Femur (tissue), 1 donor: Measurements from ENCODE around the gene PIEZO2.

Experiments used
- DNase-seq: peaks from one replicate; pipeline ENCODE4 v3.0.0-alpha.2; 2017

The PIEZO2 gene

DNA sequence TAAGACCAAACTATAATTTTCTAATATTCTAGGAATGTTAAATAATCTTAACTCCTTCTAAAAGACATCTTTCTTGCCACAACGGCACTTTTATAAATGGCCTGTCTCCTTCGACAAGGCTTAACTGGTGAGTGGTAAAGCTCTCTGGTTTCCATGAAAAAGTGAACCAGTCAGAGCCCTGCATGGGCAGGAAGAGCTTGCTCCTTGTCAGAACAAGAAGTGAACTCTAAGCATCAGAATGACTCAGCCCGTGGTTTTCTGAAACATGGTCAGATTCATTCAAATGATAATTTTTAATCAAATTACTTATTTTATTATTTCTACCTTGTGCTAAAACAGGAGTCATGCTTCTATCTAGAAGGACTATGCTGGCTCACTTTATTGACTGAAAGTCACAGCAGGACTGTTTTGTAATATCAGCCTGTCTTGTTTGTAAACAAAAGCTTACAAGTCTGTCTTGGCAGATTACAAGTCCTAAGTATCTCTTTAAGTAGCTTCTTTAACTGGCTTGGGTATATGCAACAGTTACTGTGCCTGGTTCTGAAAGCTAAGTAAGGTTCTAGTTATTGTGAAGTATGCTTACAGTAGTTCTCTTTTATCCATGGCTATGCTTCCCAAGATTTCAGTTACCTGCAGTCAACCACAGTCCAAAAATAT lies 378.2 kb downstream of the PIEZO2 start:
- DNase-seq = no peak

DNA sequence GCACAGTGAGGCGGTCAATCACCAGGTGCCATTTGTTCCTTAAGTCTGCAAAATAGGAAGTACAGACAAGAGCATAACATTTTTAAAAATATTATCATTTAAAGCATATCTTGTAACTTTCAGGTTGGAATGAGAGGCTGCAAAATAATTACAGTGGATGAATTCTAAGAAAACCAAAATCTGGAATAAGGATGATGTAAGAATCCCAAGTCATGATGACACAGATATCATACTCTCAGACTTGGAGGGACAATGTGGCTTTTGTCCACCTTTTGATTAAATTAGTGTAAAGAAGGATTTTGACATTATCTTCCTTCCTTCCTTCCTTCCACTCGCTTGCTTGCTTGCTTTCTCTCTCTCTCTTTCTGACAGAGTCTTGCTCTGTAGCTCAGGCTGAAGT lies 379.1 kb downstream of the PIEZO2 start:
- no peak for DNase-seq

DNA sequence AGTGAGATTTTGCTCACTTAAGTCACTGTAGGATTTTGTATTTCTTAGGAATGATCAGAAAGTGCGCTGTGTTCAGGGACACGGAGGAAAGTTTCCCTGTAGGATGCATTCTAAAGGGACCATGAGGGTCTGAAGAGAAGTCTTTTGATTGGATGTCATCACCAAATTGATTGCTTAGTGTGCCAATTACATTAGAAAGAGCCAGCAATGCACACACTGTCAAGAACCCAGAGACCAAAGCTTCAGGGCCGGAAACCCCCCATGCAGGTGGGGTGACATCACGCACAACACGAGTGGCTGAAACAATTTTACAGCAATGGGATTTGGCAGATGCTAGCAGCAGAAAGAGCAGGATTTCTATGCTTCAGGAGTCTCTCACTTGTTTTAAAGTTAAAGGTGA lies 381.1 kb downstream of the PIEZO2 start:
- no peak for DNase-seq

DNA sequence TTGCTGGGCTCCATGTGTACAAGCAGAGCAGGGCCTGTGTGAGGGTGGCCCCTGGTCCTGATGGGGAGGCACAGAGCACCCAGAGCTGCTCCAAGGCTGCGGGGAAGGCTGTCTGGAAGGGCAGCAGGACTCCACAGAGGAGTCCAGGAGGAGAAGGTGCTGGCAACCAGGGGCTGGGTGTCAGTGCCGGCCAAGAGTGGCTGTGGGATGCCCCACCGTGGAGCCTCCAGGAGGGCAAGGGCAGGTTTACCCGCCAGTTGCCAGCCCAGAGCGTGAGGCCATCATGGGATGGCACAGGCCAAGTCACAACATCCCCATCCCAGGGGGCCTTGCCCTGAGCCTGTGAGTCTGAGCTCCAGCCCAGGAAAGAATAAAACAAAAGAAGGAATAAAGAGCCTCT lies 381.7 kb downstream of the PIEZO2 start:
- no peak for DNase-seq

DNA sequence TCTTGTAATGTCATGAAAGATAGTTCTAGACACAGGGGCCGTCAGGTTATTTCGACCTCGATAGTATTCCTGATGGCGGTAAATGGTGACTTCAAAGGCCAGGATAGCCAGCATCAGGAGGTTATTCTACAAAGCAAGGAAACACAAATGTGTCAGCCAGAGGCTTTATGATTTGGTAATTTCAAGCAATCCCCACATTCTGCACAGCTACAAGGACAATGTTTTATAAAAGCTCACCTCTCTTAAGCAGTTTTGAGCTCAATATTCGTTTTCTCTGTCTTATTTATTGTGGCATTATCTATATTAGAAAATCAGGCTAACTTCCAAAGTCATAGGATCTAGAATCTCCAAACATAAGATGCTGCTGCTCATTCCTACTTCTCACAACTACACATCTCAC lies 388.4 kb downstream of the PIEZO2 start:
- no peak for DNase-seq

DNA sequence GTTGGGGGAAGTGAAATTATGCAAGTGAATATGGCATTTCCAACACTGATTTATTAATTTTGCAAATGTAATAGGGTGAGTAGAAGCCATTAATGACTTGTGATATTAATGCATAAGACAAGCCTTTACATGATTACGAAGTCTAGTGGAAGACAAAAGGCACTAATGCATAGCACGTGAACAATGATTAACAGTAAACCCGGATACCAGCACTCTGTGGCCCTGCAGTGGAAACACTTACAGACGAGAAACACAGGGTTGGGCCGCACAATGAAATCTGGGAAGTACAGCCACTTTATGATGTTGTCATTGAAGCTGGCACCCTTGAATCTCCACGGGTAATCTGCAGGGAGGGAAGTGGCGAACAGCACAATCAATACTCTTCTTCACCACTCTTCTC lies 390.1 kb downstream of the PIEZO2 start:
- DNase-seq = no peak

DNA sequence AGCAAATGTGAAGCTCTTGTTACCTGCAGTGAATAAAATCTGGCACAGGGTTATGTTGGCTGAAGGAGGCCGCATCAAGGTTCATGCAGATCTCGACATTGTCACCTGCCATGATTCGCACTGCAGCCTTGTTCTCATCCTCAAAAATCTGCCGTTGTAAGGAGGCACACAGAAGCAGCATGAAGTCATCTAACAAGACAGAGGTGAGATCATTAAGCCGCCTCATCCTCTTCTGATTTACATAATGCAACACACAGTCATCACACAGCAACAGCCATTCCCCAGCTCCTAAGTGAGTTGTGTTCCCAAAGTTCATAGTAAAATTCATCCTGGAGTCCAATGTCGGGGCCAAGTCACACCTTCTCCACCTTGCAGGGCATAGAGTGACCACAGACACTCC lies 391.4 kb downstream of the PIEZO2 start:
- no peak for DNase-seq

DNA sequence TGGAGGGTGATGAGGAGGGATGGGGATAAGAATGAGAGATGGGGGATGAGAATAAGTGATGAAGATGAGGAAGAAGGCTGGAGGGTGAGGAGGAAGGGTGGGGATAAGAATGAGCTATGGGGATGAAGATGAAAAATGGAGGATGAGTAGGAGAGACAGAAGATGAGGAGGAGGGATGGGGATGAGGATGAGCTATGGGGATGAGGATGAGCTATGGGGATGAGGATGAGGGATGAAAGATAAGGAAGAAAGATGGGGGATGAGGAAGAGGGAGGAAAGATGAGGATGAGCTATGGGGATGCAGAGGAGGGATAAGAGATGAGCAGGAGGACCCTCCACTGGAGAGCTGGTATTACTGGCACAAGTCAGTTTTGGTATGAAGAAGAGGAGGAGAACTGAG lies 392.0 kb downstream of the PIEZO2 start:
- no peak for DNase-seq

DNA sequence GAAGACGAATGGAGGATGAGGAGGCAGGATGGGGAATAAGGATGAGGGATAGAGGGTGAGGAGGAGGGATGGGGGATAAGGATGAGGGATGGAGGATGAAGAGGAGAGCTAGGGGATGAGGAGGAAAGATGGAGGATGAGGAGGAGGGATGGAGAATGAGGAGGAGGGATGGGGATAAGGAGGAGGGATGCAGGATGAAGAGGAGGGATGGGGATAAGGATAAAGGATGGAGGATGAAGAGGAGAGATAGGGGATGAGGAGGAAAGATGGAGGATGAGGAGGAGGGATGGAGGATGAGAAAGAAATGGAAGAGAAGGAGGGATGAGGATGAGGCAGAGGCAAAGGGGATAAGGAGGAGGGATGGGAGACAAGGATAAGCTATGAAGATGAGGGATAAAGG lies 393.5 kb downstream of the PIEZO2 start:
- DNase-seq = no peak

DNA sequence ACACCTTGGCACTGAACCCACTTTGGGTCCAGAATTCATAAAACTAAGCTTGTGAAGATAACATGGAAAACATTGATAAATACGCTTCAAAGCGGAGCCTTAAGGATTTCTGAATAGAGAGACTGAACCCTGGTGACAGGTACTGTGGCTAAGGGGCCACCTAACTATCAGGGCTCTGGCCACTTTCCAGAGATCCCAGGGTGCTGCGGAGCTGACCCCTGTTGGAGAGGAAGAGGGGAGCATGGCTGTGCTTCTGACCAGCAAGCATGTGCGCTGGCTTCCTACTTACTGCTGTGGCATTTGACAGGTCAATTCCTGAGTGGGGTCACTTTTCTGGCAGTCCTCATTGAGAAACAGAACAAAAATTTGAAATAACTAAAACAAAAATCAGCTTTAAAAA lies 395.2 kb downstream of the PIEZO2 start:
- no peak for DNase-seq

DNA sequence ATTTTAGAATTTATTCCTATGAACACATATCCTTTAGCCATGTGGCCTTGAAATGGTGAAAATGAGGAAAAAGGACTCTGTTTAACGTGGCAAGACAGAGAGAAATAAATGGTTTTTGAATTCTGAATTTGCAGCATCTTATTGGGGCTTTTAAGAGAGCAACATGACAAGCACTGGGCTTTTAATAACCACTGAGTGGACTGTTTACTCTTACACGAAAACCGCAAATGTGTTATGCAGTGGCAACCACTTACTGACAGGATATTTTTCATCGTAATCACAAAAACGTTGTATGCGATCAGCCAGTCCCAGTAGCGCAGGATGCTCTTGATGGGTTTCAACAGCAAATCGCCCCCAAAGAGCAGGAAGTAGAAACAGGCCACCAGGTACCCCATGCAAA lies 397.0 kb downstream of the PIEZO2 start:
- DNase-seq = no peak

DNA sequence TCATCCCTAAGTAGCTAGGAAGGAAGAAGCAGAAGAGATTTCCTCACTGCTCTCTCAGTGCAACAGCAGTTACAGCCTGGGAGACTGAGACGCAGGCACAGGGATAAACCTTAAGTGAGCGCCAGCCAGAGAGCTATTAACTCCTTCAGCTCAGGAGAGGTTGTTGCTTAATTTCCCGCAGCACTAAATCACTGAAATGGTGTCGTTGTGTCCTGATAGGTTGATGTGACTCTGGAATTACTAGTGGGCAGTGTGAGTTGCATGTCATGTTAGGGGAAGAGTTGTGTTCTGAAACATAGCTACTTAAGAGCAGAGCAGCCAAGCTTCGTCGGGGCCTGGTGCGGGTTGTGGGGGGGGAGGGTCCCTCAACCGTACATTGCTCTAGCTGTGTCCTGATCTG lies 397.7 kb downstream of the PIEZO2 start:
- DNase-seq = no peak

DNA sequence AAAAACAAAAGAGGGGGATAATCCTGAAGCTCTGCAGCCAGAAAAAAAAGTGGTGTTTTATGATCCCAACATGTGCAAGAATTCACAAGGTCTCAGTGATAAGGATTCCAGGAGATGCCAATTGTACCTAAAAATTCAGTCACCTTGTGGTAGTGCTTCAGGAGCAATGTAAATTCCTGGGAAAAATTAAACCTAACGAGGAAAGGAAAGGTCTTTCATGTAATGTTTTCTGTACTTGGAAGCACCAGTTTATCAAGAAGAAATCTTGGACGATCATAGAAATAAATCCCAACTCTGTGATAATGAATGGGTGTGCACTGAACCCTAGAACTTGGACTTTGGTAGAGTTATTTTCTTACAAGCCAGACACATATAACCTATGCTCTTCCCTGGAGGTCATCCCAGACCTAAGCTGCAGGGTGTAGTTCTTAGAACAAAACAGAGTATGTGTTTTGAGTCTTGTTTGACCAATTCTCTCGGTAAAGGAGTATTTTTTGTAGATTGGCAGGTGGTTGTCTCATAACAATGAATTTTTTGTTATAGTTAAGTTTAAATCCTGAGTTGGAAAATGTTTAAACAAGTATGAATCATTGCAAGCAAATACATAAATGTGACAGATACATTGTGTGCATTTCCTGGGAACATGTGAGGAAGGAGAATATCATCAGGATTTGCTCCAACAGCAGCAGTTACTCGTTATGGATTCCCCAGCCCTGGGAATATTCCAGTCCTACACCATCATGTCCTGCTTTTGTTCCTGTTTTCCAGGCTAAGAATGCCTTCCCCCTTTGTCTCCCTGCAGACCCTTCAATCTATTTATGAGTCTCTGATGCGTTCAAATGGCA lies 399.0 kb downstream of the PIEZO2 start:
- DNase-seq = no peak

DNA sequence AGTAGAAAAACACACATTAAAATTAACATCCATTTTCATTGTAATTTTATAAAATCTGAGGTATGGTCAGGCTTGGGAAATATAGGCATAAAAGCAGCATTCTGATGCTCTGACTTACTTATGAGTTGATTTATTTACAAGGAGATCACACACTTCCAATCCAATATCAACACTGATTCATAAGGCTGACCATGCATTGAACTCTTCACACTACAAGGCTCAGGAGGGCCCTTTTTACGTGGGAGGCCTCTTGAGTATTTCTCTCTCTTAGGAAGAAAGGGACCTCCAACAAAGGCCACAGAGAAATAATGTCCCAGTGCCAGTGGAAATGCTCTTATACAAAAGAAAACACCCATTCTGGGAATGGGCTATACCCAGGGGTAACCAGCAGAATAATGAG lies 400.7 kb downstream of the PIEZO2 start:
- DNase-seq = no peak

DNA sequence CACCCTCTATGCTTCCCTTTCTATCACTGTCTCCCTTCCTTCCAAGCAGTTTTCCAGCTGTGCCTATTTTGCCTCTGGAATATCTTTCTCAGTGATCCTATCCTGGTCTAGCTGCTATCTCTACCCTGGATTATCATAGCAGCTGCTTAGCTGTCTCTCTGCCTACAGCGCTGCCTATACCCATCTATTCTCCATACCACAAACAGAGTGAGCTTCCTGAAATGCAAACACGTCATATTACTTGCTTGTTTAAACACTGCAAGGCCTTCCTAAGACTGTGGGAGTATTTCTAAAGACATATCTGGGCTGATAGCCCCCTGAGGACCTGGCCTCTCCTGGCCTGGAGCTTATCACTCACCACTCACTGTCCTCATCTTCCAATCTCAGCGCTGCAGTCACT lies 403.4 kb downstream of the PIEZO2 start:
- no peak for DNase-seq

DNA sequence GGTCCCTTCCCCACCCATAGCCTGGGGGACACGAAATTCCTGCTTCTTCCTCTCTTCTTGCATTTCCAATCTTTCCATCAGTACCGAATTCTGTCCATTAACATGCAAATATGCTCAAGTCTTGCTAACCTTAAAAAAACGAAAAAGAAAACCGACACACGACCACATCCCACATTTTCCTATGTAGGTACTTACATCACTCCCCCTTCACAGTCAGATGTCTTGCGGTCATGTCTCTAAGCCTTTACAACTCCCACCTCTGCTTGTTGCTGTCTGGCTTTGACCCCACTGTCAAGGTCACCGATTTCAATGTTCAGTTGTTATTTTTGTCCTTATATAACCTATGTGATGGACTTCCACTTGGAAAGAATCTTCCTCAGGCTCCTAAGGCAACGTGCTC lies 404.1 kb downstream of the PIEZO2 start:
- no peak for DNase-seq

DNA sequence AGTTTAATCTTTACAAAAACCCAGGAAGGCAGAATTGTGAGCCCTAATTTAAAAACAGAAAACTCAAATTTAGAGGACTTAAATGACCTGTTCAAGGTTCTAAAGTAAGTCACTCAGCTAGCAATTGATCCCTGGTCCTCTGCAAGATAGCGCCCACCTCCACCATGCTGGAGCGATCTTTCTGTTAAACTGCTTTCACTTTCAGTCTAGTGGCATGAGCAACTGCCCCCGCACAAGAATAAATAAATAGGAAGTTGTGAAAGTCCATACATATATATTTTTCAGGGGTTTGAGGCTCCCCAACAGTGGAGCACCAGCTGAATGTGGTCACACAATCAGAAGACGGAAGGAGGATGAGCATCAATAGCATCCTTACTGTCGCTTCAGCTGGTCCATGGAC lies 405.6 kb downstream of the PIEZO2 start:
- DNase-seq = no peak

DNA sequence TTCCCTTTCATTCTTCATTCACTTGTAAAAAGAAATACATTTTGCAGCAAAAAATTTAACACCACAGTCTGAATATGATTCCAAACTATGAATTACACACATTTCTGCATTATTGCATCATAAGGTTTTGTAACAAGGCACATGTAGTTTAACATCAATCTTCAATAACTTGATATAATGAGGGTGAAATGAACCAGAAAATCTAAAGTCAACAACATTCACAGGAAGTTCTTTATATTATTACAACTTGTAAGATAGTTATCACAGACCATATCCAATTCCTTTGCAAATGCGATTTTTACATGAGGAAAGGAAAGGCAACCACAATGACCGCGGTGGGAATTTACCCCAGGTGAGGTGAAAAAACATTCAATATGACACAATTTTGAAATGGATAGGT lies 410.2 kb downstream of the PIEZO2 start:
- DNase-seq = no peak

DNA sequence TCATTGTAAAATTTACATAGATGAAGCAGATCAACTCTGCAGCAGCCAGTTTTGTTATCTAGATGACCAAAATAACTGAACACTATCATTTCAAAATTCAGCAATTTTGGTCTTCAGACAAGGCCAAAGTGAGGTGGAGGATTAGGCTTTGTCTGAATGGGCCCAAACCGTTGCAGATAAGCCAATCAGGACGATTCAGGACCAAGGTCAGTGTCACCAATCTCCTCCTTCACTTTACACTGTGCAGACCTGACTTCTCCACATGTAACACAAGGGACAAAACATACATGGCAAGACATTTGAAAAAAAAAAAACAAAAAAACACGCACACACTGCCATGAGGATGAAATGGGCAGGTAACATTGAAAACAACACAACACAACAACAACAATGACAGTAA lies 412.4 kb downstream of the PIEZO2 start:
- no peak for DNase-seq

DNA sequence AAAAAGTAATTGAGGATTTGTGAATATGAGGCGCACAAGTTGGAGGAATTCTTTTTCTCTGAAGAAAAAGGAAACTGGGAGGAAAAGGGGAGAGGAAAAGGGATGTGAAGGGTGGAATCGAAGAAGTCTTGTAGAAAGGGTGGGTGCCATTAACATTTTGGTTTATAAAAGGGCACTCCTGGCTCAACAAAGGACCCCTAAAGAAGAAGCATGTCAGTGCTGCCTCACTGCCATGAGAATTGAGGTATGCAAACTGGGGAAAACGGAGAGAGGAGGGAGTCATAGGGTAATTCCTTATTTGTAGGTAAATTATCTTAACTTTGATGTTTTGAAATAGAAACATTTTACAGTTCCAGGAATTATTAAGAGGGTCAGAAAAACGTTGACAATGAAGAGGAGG lies 416.4 kb downstream of the PIEZO2 start:
- DNase-seq = no peak

DNA sequence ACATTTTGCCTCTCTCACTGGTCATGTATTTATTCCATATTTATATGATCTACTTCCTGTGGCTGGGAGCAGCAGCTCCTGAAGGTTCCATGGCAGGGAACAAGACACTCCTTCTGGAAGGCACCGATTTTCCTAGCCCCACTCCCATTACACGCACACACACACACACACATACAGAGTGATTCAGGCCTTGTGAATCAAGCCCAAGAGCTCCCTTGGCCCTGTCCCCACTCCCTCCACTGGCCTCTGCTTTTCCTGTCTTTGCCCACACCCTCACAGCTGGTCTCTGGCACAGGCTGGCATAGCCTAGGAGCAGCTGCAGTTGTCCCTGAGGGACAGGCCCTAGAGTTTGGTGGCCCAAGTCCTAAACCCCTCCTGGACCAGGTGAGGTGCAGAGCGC lies 421.9 kb downstream of the PIEZO2 start:
- peak; percentile 62 for DNase-seq

DNA sequence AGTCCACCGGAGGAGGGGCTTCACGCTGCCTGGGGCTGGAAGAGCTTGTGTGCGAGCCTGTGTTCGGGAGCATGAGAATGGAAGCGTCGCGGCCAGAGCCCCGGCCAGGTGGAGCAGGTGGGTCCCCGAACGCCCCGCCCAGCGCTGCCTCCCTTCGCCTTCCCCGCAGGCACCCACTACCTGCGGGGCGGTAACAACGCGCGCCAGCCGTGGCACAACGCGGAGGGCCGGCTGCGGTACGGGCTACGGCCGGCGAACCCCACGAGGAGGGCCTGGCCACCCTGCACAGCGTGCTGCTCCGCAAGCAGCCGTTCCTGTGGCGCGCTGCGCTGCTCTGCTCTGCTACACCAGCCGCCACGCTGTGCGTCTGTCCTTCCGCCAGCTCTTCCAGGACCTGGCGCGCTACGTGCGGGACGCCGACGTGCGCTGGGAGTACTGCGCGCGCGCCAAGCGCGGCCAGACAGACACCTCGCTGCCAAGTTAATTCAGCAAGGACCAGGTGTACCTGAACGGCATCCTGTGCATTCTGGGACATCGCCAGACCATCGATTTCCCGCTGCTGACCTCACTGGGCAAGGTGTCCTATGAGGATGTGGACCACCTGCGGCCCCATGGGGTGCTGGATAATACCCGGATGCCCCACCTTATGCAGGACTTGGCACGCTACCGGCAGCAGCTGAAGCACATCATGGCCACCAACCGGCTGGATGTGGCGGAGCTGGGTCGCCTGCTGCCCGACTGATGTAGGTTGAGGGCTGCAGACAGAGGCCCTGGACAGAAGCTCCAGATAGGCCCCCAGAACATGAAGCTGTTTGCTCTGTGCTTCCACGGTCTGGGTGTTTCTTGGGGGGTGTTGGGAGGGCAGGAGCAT lies 422.9 kb downstream of the PIEZO2 start:
- DNase-seq = no peak

DNA sequence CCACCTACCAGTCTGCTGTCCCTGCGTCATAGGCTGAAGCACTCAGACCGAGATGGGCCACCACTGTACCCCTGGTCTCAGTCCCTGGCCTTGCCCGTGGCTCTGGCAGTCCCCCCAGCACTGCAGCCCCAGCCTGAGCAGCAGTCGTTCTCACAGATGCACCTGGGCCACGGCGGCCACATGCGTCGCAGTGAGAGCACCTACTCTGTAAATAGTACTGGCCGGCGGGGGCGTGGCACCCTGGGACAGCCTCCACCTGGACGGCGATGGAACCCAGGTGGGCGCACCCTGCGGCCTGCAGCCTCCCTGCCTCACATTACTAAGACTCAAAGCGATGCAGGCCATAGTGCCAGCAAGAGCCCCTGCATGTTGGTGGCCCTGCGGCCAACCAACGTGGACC lies 424.7 kb downstream of the PIEZO2 start:
- DNase-seq = no peak

DNA sequence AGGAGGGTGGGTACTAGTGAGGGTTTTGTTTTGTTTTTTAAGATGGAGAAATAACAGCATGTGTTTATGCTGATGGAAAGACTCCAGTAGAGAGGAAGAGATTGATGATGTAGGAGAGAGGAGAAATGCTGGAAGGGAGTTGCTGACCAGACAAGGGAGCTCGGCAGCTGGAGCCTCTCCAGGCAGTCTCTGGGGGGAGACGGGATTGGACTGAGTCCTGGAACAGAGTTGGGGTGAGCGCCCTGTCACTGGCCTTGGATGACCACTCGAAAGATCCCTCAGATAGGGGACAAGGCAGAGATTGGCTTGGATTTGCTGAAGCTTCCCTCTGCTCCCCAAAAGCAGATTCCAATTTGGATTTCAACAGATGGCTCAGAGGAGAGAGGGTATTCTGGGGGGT lies 425.9 kb downstream of the PIEZO2 start:
- no peak for DNase-seq
